NCI-H2171 treated with DMSO at 0.1 percent for 48 hours (cell line): ENCODE results near the gene S100B.

Experiments used
- DNase-seq: peaks from one replicate; lab custom pipeline; 2025; lab: John Stamatoyannopoulos, UW

S100B gene

DNA sequence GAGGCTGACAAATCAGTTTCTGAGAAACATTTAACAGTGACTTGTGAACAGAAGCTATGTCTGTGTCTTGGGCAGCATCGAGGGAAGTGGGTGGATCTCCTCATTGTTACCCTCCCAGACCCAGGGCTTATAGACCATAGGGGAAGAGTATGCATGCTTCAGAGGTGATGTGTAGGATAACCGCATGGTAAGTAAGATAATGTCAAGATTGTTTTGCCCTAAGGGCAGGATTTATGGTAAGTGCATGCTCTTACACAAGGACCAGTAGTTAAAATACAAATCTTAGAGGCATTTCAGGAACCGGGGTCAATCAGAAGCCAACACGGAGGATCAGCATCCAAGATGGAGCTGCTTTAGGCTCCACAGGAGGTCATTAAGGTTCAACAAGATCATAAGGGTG lies 22.8 kb upstream of the S100B start:
- no peak for DNase-seq

DNA sequence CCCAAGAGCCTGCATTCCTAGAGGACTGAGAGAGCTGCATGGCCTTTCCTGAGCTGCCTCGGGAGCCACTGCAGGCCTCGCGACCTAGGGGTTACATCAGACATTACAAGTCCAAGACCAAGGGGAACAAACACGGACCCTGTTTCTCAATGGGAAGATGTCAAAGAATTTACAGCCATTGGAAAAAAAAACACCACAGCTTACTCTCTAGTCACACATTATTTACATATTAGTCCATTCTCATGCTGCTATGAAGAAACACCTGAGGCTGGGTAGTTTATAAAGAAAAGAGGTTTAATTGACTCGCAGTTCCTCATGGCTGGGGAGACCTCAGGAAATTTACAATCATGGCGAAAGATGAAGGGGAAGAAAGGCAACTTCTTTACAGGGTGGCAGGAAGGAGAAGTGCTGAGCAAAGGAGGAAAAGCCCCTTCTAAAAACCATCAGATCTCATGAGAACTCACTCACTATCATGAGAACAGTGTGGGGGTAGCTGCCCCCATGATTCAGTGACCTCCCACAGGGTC lies 22.2 kb upstream of the S100B start:
- no peak for DNase-seq

DNA sequence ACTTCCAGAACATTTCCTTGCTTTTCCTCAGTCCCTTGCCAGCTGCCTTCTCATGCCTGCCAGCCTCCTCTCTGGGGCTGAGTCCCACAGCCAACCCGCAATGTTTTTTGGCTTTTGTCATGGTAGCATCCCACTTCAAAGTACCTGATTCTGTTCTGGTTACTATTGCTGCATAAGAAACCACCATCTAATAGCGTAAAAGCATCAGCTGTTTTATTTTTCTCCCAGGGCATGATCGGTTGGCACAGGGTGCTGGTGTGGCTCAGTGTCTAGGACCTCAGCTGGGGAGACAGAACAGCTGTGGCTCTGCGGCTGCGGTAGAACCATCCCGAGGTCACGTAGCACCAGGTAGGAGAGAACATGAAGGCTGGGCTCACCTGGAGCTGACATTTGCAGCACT lies 21.7 kb upstream of the S100B start:
- DNase-seq: no peak

DNA sequence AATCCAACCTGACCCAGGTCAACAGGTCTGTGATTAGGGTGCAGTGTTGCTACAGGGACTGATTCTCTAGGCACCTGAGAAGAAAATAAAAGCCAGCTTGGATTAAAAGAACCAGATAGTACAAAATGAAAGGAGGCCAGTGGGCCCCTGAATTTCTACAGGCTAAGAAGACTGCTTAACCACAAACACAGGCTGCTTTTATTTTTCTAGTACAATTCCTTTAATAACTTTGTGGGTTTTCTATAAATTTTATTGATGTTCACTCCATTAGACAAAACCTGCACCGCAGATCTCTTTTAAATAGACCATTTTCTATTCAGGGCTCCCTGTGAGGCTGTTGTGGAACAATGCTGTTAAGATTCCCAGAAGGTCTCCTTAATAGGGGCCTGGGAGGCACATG lies 20.9 kb upstream of the S100B start:
- DNase-seq: no peak

DNA sequence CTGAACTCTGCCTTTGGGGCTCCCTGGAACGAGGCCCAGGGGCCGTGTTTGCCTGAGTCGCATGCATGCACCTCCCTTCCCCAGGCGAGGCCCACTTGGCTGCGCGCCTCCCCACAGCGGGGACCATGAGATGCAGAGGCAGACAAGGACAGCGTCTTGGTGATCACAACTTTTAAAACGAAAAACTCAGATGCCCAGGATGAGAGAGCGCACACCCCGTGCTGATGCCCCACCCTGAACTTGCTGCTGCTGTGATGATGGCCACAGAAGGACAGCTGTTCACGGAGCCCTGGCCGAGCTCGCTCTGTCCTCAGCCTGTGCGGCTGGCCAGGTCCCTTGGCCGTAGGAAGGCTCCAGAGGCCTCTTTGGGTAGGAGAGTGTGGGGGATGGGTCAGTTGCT lies 19.2 kb upstream of the S100B start:
- no peak for DNase-seq

DNA sequence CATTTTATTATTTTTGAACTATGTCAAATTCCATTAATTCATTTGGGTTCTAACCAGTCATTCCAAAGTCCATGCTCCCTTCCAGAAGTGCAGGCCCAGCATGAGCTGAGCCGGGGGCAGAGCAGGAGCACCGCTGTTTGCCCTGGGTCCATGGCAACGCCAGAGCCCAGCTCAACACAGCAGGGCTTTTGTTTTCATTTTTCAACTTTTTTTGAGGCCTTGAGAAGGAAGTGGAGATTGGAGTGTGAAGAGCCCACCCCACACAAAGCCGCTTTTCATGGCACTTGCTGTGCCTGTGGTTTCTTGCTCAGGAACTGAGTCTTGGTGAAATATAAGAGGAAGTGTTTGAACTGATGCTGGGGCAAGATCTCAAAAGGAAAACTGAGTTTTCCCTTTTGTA lies 17.3 kb upstream of the S100B start:
- no peak for DNase-seq

DNA sequence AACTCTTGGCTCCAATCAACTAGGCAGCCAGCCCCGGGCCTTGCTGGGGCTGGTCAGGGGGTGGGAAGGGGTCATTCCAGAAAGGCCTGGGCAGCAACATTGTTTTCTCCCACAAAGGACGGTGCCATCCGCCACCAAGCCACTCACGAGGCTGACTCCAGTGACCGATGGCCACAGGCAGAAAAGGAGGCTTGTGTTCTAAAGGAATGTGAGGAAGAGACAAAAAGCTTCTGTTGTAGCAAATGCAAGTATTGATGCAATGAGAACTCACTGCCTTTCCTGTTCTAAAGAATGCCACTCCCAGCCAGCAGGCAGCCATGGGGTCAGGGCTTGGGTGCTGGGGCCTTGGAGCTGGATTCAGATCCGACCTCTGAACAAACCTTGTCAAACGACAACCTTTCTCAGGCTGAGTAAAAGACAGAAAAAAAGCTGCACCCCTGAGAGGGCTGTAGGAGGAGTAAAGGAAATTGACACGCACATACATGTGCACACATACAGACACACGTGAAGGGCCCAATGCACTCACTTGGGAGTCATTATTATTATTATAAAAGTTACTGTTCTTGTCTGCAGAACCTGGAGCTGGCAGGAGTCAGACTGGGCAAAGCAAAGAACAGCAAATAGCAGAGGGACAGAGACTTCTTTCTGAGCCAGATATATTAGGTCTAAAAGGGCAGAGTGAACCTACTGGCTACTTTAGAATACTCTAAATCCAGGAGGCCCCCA lies 16.7 kb upstream of the S100B start:
- DNase-seq: no peak

DNA sequence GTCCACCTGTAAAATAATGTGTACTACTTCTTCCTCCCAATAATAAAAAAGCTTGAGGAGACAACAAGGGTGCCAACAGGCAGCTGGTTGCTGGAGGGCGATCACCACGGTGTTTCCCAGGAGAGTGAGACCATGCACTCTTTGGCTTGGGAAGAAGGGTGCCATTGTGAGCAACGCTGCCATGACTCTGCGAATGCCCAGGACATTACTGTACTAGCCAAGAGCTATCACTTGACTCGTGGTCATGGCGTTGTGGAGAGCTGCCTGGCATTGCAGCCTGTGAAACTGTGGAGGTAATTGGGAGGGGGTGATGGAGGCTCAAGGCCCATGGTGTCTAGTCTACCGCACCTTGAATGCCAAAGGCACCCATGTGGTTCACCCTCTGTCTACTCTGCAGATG lies 16.0 kb upstream of the S100B start:
- no peak for DNase-seq

DNA sequence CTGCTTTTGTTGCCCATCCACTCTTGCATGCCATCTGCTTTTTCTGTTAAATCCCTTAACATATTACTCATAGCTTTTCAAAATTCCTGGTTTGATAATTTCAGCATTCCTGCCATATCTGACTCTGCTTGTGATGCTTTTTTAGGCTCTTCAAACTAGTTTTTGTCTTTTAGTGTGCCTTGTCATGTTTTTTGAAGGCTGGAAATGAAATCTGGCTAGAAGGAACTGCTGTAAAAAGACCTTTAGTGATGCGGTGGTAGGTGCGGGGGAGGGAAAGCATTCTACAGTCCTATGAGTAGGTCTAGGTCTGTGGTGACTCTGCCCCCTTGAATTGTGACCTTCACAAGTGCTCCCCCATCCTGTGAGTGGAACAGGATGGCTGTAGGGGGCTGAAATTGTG lies 15.0 kb upstream of the S100B start:
- no peak for DNase-seq

DNA sequence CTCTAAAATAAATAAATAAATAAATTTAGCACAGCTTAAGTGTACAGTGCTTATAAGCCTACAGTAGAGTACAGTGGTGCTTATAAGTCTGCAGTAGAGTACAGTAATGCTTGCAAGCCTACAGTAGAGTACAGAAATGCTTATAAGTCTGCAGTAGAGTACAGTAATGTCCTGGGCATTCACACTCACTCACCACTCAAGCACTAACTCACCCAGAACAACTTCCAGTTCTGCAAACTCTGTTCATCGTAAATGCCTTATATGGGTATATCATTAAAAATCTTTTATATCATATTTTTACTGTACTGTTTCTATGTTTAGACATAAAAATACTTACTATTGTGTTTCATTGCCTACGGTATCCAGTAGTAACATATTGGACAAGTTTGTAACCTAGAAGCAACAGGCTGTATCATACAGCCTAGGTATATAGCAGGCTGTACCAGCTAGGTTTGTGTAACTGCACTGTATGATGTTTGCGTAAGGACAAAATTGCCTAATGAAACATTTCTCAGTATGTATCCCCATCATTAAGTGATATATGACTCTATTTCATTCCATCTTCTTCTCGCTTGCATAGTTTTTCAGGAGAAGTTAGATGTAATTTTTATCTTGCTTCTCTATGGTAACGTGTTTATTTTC lies 14.0 kb upstream of the S100B start:
- DNase-seq: no peak

DNA sequence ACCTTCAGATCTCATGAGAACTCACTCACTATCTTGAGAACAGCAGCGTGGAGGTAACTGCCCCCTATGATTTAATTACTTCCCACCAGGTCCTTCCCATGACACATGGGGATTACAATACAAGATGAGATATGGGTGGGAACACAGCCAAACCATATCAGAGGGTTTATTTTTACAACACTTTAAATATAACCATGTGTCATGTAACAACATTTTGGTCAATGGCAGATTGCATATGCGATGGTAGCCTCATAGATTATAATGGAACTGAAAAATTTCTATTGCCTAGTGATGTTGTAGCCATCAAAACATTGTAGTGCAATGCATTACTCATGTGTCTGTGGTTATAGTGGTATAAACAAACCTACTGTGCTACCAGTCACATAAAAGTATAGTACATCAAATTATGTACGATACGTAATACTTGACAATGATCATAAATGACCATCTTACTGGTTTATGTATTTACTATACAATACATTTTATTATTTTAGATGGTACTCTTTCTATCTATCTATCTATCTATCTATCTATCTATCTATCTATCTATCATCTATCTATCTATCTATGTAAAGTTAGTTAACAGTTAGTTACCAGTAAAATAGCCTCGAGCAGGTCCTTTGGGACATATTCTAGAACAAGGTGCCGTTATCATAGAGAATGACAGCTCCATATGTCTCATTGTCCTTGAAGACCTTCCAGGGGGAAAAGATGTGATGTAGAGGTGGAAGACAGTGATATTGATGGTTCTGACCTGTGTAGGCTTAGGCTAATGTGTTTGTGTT lies 12.6 kb upstream of the S100B start:
- DNase-seq: no peak

DNA sequence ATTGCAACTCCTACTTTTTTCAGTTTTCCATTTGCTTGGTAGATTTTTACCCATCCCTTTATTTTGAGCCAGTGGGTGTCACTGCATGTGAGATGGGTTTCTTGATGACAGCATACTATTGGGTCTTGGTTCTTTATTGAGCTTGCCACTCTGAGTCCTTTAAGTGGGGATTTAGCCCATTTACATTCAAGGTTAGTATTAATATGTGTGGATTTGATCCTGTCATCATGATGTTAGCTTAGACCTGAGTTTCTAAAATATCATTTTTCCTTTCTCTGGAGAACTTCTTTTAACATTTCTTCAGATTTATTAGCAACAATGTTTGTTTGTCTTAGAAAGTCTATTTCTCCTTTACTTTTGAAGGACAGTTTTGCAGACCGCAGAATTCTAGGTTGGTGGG lies 11.8 kb upstream of the S100B start:
- DNase-seq: no peak

DNA sequence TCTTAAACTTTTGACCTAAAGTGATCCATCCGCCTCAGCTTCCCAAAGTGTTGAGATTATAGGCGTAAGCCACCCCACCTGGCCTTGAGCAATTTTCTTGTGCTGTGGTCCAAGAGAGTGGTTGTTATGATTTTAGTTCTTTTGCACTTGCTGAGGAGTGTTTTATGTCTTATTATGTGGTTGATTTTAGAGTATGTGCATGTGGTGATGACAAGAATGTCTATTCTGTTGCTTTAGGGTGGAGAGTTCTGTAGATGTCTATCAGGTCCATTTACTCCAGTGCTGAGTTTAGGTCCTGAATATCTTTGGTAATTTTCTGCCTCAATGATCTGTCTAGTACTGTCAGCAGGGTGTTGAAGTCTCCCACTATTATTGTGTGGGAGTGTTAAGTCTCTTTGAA lies 11.2 kb upstream of the S100B start:
- DNase-seq: no peak

DNA sequence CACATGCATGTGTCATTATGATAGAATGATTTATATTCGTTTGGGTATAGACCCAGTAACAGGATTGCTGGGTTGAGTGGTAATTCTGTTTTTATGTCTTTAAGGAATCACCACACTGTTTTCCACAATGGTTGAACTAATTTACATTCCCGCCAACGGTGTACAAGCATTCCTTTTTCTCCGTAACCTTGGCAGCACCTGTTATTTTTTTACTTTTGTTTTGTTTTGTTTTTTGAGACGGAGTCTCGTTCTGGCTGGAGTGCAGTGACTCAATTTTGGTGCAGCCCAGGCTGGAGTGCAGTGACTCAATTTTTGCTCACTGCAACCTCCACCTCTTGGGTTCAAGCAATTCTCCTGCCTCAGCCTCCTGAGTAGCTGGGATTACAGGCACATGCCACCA lies 8.5 kb upstream of the S100B start:
- no peak for DNase-seq

DNA sequence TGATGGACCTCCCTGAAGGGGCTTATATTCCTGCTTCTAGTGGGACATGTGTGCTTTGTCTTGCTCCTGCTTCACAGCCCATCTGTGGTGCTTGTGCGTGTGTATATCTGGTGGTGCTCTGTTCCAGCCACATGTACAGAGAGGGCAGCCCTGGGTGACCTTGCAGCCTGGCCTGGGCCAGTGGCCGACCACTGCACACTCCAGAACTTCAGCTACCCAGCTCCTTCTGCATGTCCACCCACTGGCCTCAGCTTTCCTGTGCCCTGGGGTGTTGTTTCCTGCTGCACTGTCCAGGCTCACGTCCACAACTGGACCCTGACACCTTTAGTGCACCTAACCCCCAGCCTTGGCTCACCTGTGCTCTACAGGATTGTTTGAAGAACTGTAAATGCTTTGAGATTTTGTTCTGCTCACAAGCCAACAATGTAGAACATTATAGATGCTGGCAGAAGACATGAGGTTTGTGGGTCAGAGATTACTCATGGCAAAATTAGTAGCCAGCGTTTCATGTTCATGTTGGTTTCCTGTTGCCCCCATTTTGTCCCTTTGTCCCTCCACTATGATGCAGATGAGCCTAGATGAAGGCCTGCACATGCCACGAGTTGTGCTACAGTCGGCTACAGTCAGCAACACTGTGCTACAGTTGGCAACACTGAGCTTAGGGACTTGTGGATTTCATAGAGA lies 5.3 kb upstream of the S100B start:
- no peak for DNase-seq

DNA sequence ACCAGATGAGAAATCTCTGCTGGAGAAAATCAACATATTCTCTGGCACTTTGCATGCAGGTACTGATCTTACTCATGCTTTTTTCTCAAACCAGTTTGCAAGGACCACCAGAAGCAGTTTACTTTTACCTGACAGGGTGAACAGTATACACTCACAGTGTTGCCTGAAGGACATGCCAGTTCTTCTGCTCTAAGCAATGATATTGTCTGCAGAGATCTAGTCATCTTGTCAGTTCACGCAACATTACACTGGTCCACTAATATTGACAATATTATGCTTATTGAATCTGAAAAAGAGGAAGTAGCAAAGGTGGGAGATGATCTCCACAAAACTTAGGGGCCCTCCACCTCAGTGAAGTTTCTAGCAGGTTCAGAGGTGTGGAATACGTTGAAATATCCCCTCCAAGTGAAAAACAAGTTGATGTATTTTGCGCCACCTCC lies 3.8 kb upstream of the S100B start:
- DNase-seq: no peak

DNA sequence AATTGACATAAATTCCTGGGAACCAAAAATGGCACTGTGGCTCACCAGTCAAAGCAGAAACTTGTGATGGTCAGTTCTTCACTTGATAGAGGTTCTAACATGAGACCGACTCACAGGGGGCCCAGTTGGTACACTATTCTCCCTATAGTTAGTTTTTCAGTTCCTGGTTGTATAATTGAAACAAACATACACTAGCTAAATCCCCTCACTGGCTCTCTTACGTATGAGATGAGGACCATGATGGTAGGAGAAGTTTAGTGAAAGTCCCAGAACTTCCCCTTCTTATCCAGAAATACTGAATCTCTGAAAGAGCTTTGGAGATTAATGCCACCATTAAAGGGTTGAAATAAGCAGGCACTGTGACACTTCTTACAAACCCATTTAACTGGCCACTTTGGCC lies 2.8 kb upstream of the S100B start:
- DNase-seq: no peak

DNA sequence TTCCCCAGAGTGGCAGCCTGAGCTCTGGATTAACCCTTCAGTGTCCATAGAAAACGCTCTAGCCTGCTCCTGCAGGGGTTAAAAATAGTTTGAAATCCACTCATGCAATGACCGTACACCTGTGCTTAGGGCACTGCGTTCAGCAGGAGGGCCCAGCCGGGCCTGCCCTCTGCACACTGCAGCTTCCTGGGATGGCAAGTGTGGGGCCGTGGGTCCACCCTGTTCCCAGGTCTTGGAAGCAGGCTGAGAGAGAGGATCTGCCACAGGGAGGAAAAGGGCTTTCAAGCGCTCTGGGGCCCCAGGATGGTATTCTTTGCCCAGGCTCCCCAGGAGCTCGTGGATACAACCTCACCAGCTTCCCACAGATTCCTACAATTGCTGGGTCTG lies 1.5 kb upstream of the S100B start:
- no peak for DNase-seq

DNA sequence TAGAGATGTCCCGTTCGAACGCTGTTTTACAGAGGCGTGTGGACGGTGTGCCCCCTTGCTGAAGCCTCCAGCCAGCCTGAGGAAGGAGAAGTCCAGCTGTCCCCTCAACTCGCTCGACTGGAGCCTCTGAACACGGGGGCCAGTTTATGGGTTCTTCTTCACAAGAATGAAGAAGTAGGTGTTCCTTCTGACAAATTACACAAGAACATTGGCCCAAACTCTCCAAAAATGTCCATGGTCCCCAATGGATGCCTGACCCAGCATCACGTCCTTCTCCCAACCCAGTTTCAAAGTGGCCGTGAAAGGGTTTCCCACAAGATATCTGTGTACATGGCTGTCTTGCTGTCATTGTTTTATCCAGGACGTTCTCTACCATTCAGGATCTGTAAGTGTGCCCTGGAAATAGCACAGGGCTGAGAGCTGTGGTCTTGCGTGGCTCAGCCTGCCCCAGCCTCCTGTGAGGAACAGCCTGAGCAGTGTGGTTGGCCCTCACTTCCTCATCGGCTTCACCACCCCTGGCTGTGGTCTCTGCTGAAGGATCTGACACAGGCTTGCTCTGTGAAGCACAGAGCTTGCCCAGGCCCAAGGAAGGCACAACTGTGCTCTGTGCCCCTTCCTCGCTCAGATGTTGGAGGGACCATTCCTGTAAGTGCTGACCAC lies 1.0 kb upstream of the S100B start:
- no peak for DNase-seq

DNA sequence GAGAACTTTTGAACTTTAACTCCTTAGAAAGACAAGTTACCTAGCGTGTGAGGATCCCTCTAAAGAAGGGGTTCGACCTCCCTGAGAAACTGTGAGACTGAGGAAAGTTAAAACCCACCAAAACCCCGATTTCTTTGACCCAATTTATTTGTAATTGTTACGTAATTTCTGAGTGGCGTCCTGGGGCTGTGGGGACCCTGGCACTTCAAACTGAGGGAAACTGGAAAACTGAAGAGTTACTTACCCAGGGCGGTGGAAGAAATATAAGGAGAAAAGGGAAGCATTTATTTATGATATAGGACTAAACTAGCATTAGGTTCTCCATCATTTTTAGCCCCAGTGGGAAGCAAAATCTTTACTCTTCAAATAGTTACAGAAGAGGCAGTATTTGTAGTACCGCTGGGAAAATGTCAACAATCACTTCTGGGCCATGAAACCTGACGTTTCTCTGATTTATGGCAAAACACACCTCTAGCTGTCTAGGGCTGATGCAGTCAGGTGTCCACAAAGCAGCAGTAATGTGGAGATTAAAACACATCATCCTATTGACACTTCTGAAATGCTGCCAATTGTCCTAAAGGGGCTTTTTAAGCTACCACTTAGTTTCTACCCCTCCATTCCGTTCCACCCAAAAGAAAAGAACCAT lies 430 bp downstream of the S100B start:
- no peak for DNase-seq

DNA sequence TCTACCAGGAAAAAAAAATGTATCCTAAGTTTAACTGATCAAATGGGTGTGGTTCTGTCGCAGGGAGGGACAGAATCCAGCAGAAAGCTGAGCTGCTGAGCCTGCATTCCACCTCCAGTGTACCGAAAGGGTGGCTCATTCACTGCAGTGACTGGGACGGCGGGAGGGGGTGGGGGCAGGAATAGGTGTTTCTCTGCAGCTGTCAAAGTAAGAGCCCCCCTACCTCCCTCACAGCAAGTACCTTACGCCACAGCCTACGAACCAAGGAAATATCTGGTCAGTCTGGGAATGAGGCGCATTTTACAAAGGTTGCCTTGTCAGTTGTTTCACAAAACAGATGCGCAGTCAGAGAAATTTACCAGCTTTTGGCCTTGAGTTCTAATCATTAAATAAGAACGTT lies 1.7 kb downstream of the S100B start:
- DNase-seq: no peak
